GM12875 (cell line): Measurements from ENCODE around the gene TMEM69.
"Not testable (repeated sequence)": the region's sequence is repeated elsewhere in the genome, so short reads cannot be mapped to it uniquely, and the experiment has no call there.

ENCODE experiments used
- H3K4me3 ChIP-seq: one replicate; pipeline ENCODE4 v1.5.1; 2011; ENCODE audit warnings: low read depth, low read length, control low read depth
- TF ChIP-seq, protein P1 (sequence below): IDR thresholded peaks from 2 replicates; pipeline ENCODE4 v1.5.1; 2011; ENCODE audit warnings: low read depth, mild to moderate bottlenecking, control low read depth, inconsistent platforms, low read length, moderate library complexity, borderline replicate concordance; ENCODE audit not compliant: insufficient read depth

Gene TMEM69

DNA sequence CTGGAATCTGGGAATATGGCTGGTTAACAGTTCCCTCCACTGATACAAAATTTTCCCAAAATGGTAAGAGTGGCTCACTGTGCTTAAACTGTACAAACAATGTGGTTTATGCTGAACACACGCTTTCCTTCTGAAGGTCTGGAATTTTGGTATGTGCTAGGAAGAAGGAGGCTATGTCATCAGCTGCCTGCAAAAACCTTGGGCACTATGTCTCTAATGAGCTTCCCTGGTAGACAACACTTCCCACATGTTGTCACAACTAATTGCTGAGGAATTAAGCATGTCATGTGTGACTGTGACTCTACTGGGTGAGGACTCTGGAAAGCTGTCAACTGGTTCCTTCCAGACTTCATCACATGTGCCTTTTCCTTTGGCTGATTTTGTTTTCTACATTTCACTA lies 33.2 kb downstream of the TMEM69 start:
- H3K4me3 ChIP-seq, result no peak overlapping the region
- TF ChIP-seq, protein P1, sequence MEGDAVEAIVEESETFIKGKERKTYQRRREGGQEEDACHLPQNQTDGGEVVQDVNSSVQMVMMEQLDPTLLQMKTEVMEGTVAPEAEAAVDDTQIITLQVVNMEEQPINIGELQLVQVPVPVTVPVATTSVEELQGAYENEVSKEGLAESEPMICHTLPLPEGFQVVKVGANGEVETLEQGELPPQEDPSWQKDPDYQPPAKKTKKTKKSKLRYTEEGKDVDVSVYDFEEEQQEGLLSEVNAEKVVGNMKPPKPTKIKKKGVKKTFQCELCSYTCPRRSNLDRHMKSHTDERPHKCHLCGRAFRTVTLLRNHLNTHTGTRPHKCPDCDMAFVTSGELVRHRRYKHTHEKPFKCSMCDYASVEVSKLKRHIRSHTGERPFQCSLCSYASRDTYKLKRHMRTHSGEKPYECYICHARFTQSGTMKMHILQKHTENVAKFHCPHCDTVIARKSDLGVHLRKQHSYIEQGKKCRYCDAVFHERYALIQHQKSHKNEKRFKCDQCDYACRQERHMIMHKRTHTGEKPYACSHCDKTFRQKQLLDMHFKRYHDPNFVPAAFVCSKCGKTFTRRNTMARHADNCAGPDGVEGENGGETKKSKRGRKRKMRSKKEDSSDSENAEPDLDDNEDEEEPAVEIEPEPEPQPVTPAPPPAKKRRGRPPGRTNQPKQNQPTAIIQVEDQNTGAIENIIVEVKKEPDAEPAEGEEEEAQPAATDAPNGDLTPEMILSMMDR, result no peak

DNA sequence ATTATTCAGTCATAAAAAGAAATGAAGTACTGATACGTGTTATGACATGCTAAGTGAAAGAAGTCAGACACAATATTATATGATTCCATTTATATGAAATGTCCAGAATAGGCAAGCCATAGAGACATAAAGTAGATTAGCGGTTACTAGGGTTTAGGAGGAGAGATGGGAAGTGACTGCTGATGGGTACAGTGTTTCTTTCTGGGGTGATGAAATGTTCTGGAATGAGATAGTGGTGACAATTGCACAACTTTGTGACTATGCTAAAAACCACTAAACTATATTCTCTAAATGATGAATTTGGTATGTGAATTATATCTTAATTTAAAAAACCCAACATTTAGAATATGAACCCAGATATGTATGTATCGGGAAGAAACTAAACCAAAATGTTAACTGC lies 34.8 kb downstream of the TMEM69 start:
- H3K4me3 ChIP-seq, result no peak overlapping the region
- TF ChIP-seq, protein P1, result no peak

DNA sequence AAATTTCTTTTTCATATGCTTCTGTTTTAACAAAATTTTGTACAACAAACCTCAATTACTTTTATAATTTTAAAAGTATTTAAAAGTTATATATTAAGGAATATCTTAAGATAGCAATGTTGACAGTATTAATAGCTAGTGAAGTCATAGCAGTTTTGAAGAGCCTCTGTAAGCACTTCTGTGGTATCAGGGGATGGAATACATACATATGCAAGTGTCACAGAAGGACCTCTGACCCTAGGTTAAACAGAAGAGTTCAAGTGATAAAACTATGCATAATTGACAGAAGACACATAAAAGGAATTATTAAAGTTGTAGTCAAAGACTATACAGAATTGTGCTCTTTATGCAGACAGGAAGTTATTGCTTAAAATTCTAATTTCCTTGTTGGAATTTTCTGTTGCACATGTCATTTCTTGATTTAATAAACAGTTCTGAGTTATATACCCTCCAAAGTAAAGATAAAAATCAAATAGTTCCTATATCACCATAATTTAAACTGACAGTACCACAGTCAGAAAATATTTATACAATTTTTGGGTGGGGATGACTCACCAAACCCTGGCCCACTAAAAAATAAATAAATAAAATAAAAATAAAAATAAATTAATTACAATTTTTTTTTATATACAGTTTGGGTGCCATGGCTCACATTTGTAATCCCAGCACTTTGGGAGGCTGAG lies 35.4 kb downstream of the TMEM69 start:
- TF ChIP-seq, protein P1, result no peak
- H3K4me3 ChIP-seq, result no peak overlapping the region

DNA sequence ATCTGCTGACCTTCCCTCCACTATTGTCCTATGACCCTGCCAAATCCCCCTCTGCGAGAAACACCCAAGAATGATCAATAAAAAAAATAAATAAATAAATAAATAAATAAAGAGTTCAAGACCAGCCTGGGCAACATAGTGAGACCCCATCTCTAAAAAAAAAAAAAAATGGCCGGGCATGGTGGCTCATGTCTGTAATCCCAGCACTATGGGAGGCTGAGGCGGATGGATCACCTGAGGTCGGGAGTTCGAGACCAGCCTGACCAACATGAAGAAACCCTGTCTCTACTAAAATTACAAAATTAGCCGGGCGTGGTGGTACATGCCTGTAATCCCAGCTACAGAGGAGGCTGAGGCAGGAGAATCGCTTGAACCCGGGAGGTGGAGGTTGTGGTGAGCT lies 38.0 kb downstream of the TMEM69 start:
- H3K4me3 ChIP-seq, result not testable (repeated sequence)

DNA sequence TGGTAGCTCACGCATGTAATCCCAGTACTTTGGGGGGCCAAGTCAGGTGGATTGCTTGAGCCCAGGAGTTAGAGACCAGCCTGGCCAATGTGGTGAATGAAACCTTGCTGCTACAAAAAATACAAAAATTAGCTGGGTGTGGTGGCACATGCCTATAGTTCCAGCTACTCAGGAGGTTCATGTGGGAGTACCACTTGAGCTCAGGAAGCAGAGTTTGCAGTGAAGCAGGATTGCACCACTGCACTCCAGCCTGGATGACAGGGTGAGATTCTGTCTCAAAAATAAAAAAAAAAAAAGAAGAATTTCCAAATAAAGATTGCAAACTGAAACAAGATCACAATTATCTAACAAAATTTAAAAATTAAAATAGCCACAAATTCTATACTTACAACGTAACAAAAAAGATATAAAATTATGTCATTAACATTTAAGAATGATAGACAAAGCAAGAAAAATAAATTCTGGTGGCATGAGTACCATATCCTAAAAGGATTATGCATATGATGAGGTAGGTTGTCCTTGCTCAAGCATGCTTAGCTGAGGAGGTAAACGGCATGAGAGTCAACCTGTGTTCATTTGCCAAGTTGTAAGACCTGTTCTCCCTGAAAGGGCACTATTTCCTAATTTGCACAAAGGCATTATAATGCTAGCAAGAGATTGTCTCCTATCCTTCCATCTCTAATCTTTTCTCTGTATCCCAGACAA lies 42.2 kb downstream of the TMEM69 start:
- H3K4me3 ChIP-seq, result no peak overlapping the region
- TF ChIP-seq, protein P1, result no peak

DNA sequence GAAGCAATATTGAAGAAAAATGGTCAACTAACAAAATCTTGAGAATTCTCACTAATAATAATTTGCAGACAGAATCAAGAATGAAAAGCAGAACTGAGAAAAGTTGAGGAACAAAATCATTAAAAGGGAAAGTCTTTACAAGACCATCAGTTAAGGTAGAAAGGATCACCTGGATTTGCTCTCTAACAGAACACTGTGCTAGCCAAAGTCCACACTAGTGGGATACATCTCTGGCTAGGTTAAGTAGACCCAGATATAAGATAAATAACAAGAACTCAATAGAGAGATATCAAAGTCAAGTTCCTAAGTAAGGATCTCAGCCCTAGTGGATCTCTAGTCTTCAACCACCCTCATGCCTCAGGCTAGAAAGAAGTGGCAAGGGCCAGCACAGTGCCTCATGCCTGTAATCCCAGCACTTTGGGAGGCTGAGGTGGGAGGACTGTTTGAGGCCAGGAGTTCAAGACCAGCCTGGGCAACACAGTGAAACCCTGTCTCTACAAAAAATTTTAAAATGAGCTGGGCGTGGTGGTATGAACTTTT lies 42.9 kb downstream of the TMEM69 start:
- H3K4me3 ChIP-seq, result no peak overlapping the region
- TF ChIP-seq, protein P1, result no peak

DNA sequence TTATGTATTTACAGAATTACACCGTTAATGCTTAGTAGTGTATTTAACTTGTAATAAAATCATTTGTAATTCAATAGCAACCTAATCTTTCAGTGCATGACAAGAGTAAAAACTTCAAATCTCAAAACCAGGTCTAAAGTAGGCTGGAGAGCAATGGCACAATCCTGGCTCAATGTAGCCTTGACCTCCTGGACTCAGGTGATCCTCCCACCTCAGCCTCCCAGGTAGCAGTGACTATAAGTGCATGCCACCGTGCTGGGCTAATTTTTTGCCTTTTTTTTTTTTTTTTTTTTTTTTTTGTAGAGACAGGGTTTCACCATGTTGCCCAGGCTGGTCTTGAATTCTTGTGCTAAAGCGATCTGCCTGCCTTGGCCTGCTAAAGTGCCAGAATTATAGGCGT lies 51.2 kb downstream of the TMEM69 start:
- TF ChIP-seq, protein P1, result no peak
- no peak overlapping the region for H3K4me3 ChIP-seq

DNA sequence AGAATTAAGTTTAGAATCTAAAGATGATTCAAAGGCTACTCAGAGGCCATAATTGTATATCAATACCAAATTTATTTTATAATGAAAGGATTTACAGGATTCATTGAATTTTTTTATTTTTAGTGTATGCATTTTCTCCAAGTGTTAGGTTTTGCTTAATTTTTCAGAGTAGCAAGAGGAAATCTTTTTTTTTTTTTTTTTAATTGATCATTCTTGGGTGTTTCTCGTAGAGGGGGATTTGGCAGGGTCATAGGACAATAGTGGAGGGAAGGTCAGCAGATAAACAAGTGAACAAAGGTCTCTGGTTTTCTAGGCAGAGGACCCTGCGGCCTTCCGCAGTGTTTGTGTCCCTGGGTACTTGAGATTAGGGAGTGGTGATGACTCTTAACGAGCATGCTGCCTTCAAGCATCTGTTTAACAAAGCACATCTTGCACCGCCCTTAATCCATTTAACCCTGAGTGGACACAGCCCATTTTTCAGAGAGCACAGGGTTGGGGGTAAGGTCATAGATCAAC lies 51.7 kb downstream of the TMEM69 start:
- not testable (repeated sequence) for H3K4me3 ChIP-seq
